ENCODE measurements around the gene TIMM29.

GRCh38 chr19:10968527-10969135 lies 40.0 kb downstream of the TIMM29 start:
- no peak for TF ChIP-seq CTCF (IDR thresholded peaks at IDR 0.05)
- no peak for TF ChIP-seq POLR2A (IDR thresholded peaks at IDR 0.05)

Measured in lower leg skin (tissue), 3 donors.